ENCODE measurements around the gene ARID4A. TPM values are rescaled to one million over a fixed set of nuclear protein-coding genes. Genes with fewer than 3 reads are reported as not detected.
A peak's percentile ranks its signal among the peaks of the same experiment; 100 is the strongest.

Gene ARID4A
- total and polyA plus RNA-seq, 12 donors, result 4.4 to 38.0 (median 17.9) TPM

DNA sequence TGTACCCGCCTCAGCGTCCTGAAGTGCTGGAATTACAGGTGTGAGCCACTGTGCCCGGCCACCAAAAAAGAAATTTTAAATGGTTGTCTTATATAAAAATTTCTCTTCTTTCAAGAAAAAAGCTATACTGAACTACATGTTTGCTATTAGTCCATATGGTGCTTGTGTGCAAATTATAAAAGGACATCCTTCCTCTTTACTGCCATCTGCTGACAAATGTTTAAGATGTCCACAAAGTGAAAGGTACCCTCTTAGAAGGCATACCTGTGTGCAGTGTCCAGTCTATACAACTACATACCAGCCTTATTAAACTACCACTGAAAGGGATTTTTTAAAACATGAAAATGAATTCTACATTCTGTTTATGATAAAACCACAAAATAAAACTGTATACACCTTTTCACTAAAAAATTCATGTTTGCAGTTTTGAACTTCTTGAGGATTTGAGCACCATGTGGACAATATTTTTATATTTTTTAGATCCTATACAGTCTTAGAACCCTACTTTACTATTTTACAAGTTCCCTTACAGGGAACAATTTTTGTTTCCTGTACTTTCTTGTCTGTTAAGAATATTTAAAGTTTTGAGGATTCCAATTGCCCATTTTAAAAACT lies 64.5 kb downstream of the ARID4A start:
- H3K27ac ChIP-seq, result no peak overlapping the region
- peaks cover 0 to 53% of the 10 kb centered on the region in 2 donors for H3K36me3 ChIP-seq (replicated peaks in 1 of 2)
- TF ChIP-seq, protein P1, sequence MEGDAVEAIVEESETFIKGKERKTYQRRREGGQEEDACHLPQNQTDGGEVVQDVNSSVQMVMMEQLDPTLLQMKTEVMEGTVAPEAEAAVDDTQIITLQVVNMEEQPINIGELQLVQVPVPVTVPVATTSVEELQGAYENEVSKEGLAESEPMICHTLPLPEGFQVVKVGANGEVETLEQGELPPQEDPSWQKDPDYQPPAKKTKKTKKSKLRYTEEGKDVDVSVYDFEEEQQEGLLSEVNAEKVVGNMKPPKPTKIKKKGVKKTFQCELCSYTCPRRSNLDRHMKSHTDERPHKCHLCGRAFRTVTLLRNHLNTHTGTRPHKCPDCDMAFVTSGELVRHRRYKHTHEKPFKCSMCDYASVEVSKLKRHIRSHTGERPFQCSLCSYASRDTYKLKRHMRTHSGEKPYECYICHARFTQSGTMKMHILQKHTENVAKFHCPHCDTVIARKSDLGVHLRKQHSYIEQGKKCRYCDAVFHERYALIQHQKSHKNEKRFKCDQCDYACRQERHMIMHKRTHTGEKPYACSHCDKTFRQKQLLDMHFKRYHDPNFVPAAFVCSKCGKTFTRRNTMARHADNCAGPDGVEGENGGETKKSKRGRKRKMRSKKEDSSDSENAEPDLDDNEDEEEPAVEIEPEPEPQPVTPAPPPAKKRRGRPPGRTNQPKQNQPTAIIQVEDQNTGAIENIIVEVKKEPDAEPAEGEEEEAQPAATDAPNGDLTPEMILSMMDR (IDR thresholded peaks at IDR 0.05), result peak in 3 of 6 experiments; percentile 8 to 42 (median 19)
- TF ChIP-seq POLR2A (IDR thresholded peaks at IDR 0.05), result no peak
- no peak overlapping the region for H3K4me3 ChIP-seq
- H3K9me3 ChIP-seq (replicated peaks in 1 of 3), result no peaks in the 10 kb centered on the region
- intact Hi-C loops (cut with DNase I), result no loop called here
- H3K4me1 ChIP-seq (replicated peaks in 1 of 2), result no peaks in the 10 kb centered on the region
- no peak for DNase-seq
- 92 to 95% (median 93%) methylated on average over 3 of the region's 3 CpGs for WGBS, 4 donors
- H3K27me3 ChIP-seq, result no peaks in the 10 kb centered on the region

DNA sequence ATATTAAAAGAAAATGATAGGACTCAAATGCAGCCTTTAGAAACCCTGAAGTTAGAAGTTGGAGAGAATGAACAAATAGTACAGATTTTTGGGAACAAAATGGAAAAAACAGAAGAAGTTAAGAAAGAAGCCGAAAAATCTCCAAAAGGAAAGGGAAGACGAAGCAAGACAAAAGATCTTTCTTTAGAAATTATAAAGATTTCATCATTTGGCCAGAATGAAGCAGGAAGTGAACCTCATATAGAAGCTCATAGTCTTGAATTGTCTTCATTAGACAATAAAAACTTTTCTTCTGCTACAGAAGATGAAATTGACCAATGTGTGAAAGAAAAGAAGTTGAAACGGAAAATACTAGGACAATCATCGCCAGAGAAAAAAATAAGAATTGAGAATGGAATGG lies 66.0 kb downstream of the ARID4A start:
- DNase-seq, result no peak
- H3K4me3 ChIP-seq, result no peak overlapping the region
- TF ChIP-seq, protein P1 (IDR thresholded peaks at IDR 0.05), result no peak
- no peak for TF ChIP-seq POLR2A (IDR thresholded peaks at IDR 0.05)
- H3K4me1 ChIP-seq (replicated peaks in 1 of 2), result no peaks in the 10 kb centered on the region
- no peak overlapping the region for H3K27ac ChIP-seq
- no peaks in the 10 kb centered on the region for H3K27me3 ChIP-seq
- H3K9me3 ChIP-seq (replicated peaks in 1 of 3), result no peaks in the 10 kb centered on the region
- intact Hi-C loops (cut with DNase I), result no loop called here
- 77 to 90% (median 86%) methylated on average over 4 of the region's 4 CpGs for WGBS, 4 donors
- peaks cover 0 to 50% of the 10 kb centered on the region in 2 donors for H3K36me3 ChIP-seq (replicated peaks in 1 of 2)

DNA sequence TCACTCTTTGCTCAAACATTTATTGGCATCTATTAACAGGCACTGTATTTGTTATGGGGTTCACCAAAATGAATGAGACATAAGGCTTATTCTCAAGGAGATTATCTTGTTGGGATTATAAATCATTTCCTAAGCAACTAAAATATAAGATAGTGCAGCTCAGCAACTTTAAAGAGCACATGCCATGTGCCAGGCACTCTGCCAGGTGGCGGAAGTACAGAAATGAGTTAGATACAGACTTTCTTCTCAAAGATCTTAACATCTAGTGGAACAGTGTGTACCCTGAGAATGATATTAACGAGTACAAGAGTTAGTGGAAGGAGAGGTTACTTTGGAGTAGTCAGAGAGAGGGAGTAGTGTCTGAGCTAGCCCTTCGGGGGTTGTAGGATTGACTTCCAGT lies 68.9 kb downstream of the ARID4A start:
- H3K4me1 ChIP-seq (replicated peaks in 1 of 2), result no peaks in the 10 kb centered on the region
- H3K27me3 ChIP-seq, result no peaks in the 10 kb centered on the region
- no peaks in the 10 kb centered on the region for H3K9me3 ChIP-seq (replicated peaks in 1 of 3)
- H3K36me3 ChIP-seq (replicated peaks in 1 of 2), result peaks cover 0 to 29% of the 10 kb centered on the region in 2 donors
- 71 to 80% (median 73%) methylated on average over 3 of the region's 3 CpGs for WGBS, 4 donors
- no peak for TF ChIP-seq POLR2A (IDR thresholded peaks at IDR 0.05)
- TF ChIP-seq, protein P1 (IDR thresholded peaks at IDR 0.05), result no peak
- H3K4me3 ChIP-seq, result no peak overlapping the region
- H3K27ac ChIP-seq, result no peak overlapping the region
- intact Hi-C loops (cut with DNase I), result no loop called here
- peak in 3 of 7 donors; percentile 15 to 33 (median 19) for DNase-seq

DNA sequence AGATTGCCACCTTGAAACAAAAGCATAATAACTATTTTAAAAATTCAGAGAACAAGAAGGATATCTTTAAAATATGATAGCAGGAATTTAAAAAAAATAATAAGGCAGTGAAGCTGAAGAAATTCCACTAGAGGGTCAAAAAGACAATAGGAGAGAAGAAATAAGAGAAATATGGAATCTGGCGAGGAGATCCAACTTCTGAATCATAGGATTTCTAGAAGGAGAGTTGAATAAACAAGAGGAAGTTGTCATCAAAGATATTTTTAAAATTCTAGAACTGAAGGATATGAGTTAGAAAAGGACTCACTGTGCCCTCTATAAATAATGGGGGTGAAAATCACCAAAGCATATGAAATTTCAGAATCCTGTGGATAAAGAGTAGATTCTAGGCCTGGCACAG lies 70.6 kb downstream of the ARID4A start:
- intact Hi-C loops (cut with DNase I), result no loop called here
- Histone ChIP-seq H3K27ac (no peak overlapping the region), H3K4me3 (no peak overlapping the region), H3K9me3 (replicated peaks in 1 of 3) (no peaks in the 10 kb centered on the region), H3K4me1 (replicated peaks in 1 of 2) (no peaks in the 10 kb centered on the region), H3K27me3 (no peaks in the 10 kb centered on the region), H3K36me3 (replicated peaks in 1 of 2) (peaks cover 0 to 32% of the 10 kb centered on the region in 2 donors)
- WGBS, 4 donors, result 78 to 98% (median 94%) methylated on average over 1 of the region's 1 CpG
- no peak for TF ChIP-seq POLR2A (IDR thresholded peaks at IDR 0.05)
- TF ChIP-seq, protein P1 (IDR thresholded peaks at IDR 0.05), result no peak
- no peak for DNase-seq

Data from adrenal gland (tissue), 12 donors.